Activated B cell treated with CpG ODN at 0.5 μM for 24 hours (primary cell): ENCODE results near the gene GPR50. TPM values are rescaled to one million over a fixed set of nuclear protein-coding genes. Genes with fewer than 3 reads are reported as not detected.

Experiments used
- ATAC-seq: fragments of 200-7000 bp; cut with Tn5 transposase; one replicate; pipeline ENCODE4 v1.10.0; 2021; ENCODE audit warnings: low read depth, mild to moderate bottlenecking, moderate library complexity
- CTCF ChIA-PET: fragments of 350-600 bp; sonication (Branson Sonifier 250); formaldehyde crosslinking; loops from one replicate; lab custom pipeline; 2021; ENCODE audit warnings: antibody characterized with exemption; lab: Charles Lee
- POLR2A ChIA-PET: fragments of 350-600 bp; sonication (Branson Sonifier 250); formaldehyde crosslinking; loops from one replicate; lab custom pipeline; 2021; ENCODE audit warnings: antibody characterized with exemption; lab: Charles Lee
- DNase-seq: peaks from one replicate; pipeline ENCODE4 v3.0.0; 2022
- H3K27ac Mint-ChIP-seq: one replicate; pipeline ENCODE4 v1.8.0; 2020; ENCODE audit warnings: mixed read lengths
- H3K27me3 Mint-ChIP-seq: one replicate; pipeline ENCODE4 v1.8.0; 2021; ENCODE audit warnings: mixed read lengths
- H3K36me3 Mint-ChIP-seq: one replicate; pipeline ENCODE4 v1.8.0; 2021; ENCODE audit warnings: low read depth, mixed read lengths
- H3K4me1 Mint-ChIP-seq: one replicate; pipeline ENCODE4 v1.8.0; 2021; ENCODE audit warnings: mixed read lengths
- H3K4me3 Mint-ChIP-seq: one replicate; pipeline ENCODE4 v1.8.0; 2020; ENCODE audit warnings: mild to moderate bottlenecking, mixed read lengths
- H3K9me3 Mint-ChIP-seq: one replicate; pipeline ENCODE4 v1.8.0; 2020; ENCODE audit warnings: mixed read lengths
- intact Hi-C: fragments of 100-400 bp; cut with micrococcal nuclease; formaldehyde crosslinking; loops from one replicate; pipeline ENCODE4 v1.15.1; 2024
- total RNA-seq: library from RNA; stranded (reverse); gene quantifications from 2 replicates; pipeline ENCODE4 v1.2.3, GENCODE V29; 2022
- TF ChIP-seq, protein P1 (sequence below): fragments of 200-600 bp; IDR thresholded peaks from one replicate; pipeline ENCODE4 v1.8.0; 2022; ENCODE audit warnings: antibody characterized with exemption, mild to moderate bottlenecking

The GPR50 gene
- not detected in 2 replicates for total RNA-seq

DNA sequence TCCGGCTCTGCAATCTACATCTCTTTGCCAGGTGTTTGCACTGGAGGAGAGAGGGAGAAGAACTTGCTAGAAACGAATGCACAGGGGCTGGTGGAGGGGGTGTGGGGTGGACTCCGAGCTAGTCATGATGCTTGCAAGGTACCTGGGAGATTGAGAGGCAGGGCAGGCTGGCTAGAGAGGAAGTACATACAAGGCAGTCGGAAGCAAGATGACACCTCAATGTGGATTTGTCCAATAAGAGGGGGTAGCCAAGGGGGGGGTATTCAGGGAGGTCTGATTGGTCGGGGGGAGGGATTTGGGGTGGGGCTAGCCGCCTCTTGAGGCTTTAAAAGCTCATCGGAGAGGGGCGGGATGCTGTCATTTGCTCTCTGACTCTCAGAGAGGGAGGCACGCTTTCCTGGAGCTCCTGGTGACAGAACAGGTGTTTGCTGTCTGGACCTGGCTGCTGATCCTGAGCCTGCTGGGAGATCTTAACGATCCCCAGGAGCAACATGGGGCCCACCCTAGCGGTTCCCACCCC lies at the start of gene GPR50:
Gene GPR50, plus strand, starts transcription at position 354 of the 520 bp plus-strand sequence. Its CDS starts 138 bp downstream, at position 492.
- ChIA-PET POLR2A (no interaction called here), CTCF (no interaction called here)
- H3K9me3 Mint-ChIP-seq: no peaks in the 10 kb centered on the region
- no peak for DNase-seq
- peaks cover 22% of the 10 kb centered on the region for H3K27me3 Mint-ChIP-seq
- TF ChIP-seq, protein P1, sequence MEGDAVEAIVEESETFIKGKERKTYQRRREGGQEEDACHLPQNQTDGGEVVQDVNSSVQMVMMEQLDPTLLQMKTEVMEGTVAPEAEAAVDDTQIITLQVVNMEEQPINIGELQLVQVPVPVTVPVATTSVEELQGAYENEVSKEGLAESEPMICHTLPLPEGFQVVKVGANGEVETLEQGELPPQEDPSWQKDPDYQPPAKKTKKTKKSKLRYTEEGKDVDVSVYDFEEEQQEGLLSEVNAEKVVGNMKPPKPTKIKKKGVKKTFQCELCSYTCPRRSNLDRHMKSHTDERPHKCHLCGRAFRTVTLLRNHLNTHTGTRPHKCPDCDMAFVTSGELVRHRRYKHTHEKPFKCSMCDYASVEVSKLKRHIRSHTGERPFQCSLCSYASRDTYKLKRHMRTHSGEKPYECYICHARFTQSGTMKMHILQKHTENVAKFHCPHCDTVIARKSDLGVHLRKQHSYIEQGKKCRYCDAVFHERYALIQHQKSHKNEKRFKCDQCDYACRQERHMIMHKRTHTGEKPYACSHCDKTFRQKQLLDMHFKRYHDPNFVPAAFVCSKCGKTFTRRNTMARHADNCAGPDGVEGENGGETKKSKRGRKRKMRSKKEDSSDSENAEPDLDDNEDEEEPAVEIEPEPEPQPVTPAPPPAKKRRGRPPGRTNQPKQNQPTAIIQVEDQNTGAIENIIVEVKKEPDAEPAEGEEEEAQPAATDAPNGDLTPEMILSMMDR: no peak
- no peak within 1 kb of the TSS for H3K27ac Mint-ChIP-seq
- H3K36me3 Mint-ChIP-seq: no peaks in the 10 kb centered on the region
- no peak for ATAC-seq
- H3K4me1 Mint-ChIP-seq: peaks cover 7% of the 10 kb centered on the region
- H3K4me3 Mint-ChIP-seq: no peak within 1 kb of the TSS
- intact Hi-C loops: no loop called here

DNA sequence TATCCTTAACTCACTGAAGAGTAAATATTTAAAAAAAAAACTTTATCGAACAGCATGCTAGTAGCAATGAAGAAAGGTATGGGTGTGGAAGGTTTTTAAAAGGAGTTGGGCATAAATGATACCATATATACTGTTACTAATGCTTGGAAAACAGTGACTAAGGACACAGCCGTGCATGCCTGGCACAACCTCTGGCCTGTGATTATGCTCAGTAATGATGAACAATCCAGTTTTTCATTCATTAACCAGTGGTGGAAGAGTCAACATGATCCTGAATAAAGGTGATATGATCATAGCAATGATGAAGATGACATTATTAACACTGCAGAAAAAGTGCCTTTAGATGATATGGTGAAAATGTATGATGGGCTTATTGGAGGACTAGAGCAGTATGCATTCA lies 43.9 kb upstream of the GPR50 start:
- H3K9me3 Mint-ChIP-seq: no peaks in the 10 kb centered on the region
- TF ChIP-seq, protein P1: no peak
- POLR2A ChIA-PET: no interaction called here
- DNase-seq (no peak), ATAC-seq (no peak)
- H3K36me3 Mint-ChIP-seq: no peaks in the 10 kb centered on the region
- H3K27me3 Mint-ChIP-seq: no peaks in the 10 kb centered on the region
- CTCF ChIA-PET: no interaction called here
- no peak overlapping the region for H3K27ac Mint-ChIP-seq
- H3K4me3 Mint-ChIP-seq: no peak overlapping the region
- intact Hi-C loops: no loop called here
- H3K4me1 Mint-ChIP-seq: no peaks in the 10 kb centered on the region

DNA sequence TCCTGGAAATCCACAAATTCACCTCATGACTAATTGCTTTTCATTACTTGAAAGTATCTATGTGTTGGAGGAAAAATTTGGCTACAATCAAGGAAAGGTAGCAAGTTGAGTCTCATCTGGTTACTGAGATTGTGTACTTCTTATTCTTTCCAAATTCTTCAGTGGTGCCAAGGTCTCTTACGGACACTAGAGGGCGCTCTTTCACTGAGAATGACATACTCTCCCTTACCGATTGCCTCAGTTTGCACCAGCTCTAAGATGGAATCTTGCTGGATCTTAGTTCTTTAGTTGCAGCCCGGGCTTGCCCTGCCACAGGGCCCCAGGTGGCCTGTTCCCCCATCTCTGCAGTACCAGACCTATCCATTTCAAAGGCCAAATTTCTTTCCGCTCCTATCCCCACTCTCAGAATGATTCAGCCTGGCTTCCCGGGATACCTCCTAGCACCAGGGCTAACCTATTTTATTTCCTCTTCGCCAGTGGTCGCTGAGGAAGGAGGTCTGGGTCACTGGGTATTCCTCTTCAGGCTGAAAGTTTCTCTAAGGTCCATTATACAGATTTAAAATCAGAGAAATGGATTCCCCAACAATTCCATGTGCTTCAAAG lies 24.6 kb upstream of the GPR50 start:
- intact Hi-C loops: loop anchor here (1.0 to 5.0 kb wide), 3 partner anchors 211 to 379 kb away; no protein-coding TSS in a partner anchor
- TF ChIP-seq, protein P1: no peak
- DNase-seq: no peak
- ChIA-PET POLR2A (interaction anchor here (0.7 kb wide), 1 partner anchor 386 kb away, joined by 9 read pairs; no protein-coding TSS in a partner anchor), CTCF (interaction anchor here (1.4 to 1.6 kb wide), 2 partner anchors 9 to 1481 kb away, joined by 4 to 7 read pairs; no protein-coding TSS in a partner anchor)
- ATAC-seq: no peak
- H3K27ac Mint-ChIP-seq: no peak overlapping the region
- no peaks in the 10 kb centered on the region for H3K4me1 Mint-ChIP-seq
- H3K4me3 Mint-ChIP-seq: no peak overlapping the region
- H3K36me3 Mint-ChIP-seq: no peaks in the 10 kb centered on the region
- peaks cover 4% of the 10 kb centered on the region for H3K27me3 Mint-ChIP-seq
- H3K9me3 Mint-ChIP-seq: no peaks in the 10 kb centered on the region

DNA sequence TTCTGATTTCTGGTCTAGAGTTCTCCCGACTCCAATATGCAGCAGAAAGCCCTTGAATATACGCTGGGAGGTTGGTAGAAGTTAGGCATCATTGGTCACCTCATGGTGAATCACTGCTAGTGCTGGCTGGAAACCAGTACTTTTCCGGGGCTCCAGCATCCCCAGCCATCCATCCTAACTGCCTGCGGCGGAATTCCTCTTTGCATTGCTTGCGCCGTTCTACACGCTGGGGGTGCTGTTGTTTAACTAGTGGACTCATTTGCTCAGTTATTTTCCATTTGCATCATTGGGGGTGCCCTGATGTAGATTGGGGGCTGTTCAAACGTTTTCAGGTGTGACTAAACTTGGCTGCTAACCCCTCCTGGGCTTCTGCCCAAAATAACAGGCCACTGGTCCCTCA lies 23.3 kb upstream of the GPR50 start:
- H3K4me1 Mint-ChIP-seq: no peaks in the 10 kb centered on the region
- H3K9me3 Mint-ChIP-seq: no peaks in the 10 kb centered on the region
- H3K27me3 Mint-ChIP-seq: peaks cover 2% of the 10 kb centered on the region
- intact Hi-C loops: loop anchor here (5.0 kb wide), 2 partner anchors 209 to 334 kb away; no protein-coding TSS in a partner anchor
- ChIA-PET CTCF (no interaction called here), POLR2A (no interaction called here)
- no peak overlapping the region for H3K4me3 Mint-ChIP-seq
- ATAC-seq (no peak), DNase-seq (no peak)
- H3K27ac Mint-ChIP-seq: no peak overlapping the region
- TF ChIP-seq, protein P1: no peak
- H3K36me3 Mint-ChIP-seq: no peaks in the 10 kb centered on the region

DNA sequence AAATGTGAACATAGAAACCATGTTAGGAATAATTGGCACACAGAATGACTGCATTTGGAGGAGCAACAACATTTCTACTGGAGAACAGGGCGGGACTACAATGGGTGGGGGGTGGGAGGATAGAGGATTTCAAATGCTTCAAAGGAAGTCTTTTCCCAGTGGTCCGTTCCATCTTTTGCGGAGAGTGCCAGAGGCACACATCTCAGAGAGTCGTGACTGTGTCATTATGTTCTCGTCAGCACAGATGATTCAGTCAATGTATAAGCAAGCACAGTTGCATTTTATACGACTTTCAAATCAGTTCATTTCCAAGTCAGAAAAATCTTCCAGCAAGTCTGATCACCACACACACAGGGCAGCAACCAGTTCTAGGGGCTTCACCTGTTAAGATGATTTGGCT lies 22.7 kb upstream of the GPR50 start:
- TF ChIP-seq, protein P1: no peak
- Mint-ChIP-seq H3K27me3 (peaks cover 2% of the 10 kb centered on the region), H3K4me1 (no peaks in the 10 kb centered on the region), H3K27ac (no peak overlapping the region), H3K36me3 (no peaks in the 10 kb centered on the region), H3K9me3 (no peaks in the 10 kb centered on the region), H3K4me3 (no peak overlapping the region)
- CTCF ChIA-PET: no interaction called here
- no peak for DNase-seq
- POLR2A ChIA-PET: no interaction called here
- intact Hi-C loops: loop anchor here (5.0 kb wide), 2 partner anchors 209 to 334 kb away; no protein-coding TSS in a partner anchor
- ATAC-seq: no peak
